Mammary epithelial cell (primary cell): ENCODE results near the gene MEGF6.

Experiments used
- CTCF ChIP-seq, 2 donors: IDR thresholded peaks in 1 of 2; conservative IDR thresholded peaks in 1 of 2; 2 replicates each; pipeline ENCODE4 v1.5.1; 2011 to 2012; ENCODE audit warnings: inconsistent platforms in 2 of 2, low read length in 2 of 2, mild to moderate bottlenecking in 2 of 2, control low read depth in 1 of 2, low read depth in 1 of 2; ENCODE audit not compliant: insufficient read depth in 1 of 2; ENCODE audit errors: extremely low read depth in 1 of 2
- EZH2 ChIP-seq: IDR thresholded peaks from 2 replicates; pipeline ENCODE4 v1.6.1; 2012; ENCODE audit warnings: low read length, inconsistent platforms, borderline replicate concordance

- no peak for TF ChIP-seq CTCF (conservative IDR thresholded peaks at IDR 0.05 in 1 of 2, IDR thresholded peaks at IDR 0.05 in 1 of 2; ENCODE audit: extremely low read depth in 1 of 2, insufficient read depth in 1 of 2, low read depth in 1 of 2, low read length in 2 of 2)
- TF ChIP-seq EZH2, result no peak
Observed at GRCh38 chr1:3535732-3536131, 75.6 kb downstream of the MEGF6 start.
